Measurements from ENCODE around the gene ZNF844.
A peak's percentile ranks its signal among the peaks of the same experiment; 100 is the strongest.

ZNF844 gene

GRCh38 chr19:12064590-12065538 is at the start of gene ZNF844:
ZNF844 (plus strand) TSS chr19:12064731; CDS start chr19:12064874, 143 bp downstream.
- no peak within 1 kb of the TSS for H3K9ac ChIP-seq (ENCODE audit: low read length)
- H3K4me3 ChIP-seq (ENCODE audit: low read depth, low read length), result peak within 1 kb of the TSS; percentile 83; the same call in 1 of the 2 replicates
- H3K9me3 ChIP-seq (ENCODE audit: control insufficient read depth, insufficient read depth, low read depth, low read length), result peaks cover 37% of the 10 kb centered on the region
- no peaks in the 10 kb centered on the region for H3K27me3 ChIP-seq (ENCODE audit: control insufficient read depth, insufficient read depth, low read length)
- H3K27ac ChIP-seq (ENCODE audit: low read depth, low read length), result peak within 1 kb of the TSS; percentile 47; the same call in 1 of the 2 replicates
- H3K4me1 ChIP-seq (ENCODE audit: control insufficient read depth, insufficient read depth, low read length), result no peaks in the 10 kb centered on the region
- no peaks in the 10 kb centered on the region for H3K36me3 ChIP-seq (ENCODE audit: control insufficient read depth, insufficient read depth, low read length)

- Histone ChIP-seq H3K4me3 (ENCODE audit: low read depth, low read length) (no peak overlapping the region), H3K9me3 (ENCODE audit: control insufficient read depth, insufficient read depth, low read depth, low read length) (peaks cover 73% of the 10 kb centered on the region), H3K27ac (ENCODE audit: low read depth, low read length) (no peak overlapping the region)
These were observed 49.3 kb upstream of the ZNF844 start for GRCh38 chr19:12015015-12015752.

GRCh38 chr19:12015753-12016116 is 48.8 kb upstream of the ZNF844 start:
- Histone ChIP-seq H3K4me1 (ENCODE audit: control insufficient read depth, insufficient read depth, low read length) (no peaks in the 10 kb centered on the region), H3K9me3 (ENCODE audit: control insufficient read depth, insufficient read depth, low read depth, low read length) (peaks cover 76% of the 10 kb centered on the region), H3K36me3 (ENCODE audit: control insufficient read depth, insufficient read depth, low read length) (peaks cover 31% of the 10 kb centered on the region; the same call in 1 of the 2 replicates), H3K4me3 (ENCODE audit: low read depth, low read length) (no peak overlapping the region), H3K27me3 (ENCODE audit: control insufficient read depth, insufficient read depth, low read length) (no peaks in the 10 kb centered on the region), H3K27ac (ENCODE audit: low read depth, low read length) (no peak overlapping the region), H3K9ac (ENCODE audit: low read length) (no peak overlapping the region)

More at GRCh38 chr19:12015015-12015752, 49.3 kb upstream of the ZNF844 start:
- H3K36me3 ChIP-seq (ENCODE audit: control insufficient read depth, insufficient read depth, low read length), result peaks cover 31% of the 10 kb centered on the region; the same call in 1 of the 2 replicates
- H3K9ac ChIP-seq (ENCODE audit: low read length), result no peak overlapping the region
- no peaks in the 10 kb centered on the region for H3K27me3 ChIP-seq (ENCODE audit: control insufficient read depth, insufficient read depth, low read length)
- H3K4me1 ChIP-seq (ENCODE audit: control insufficient read depth, insufficient read depth, low read length), result no peaks in the 10 kb centered on the region

GRCh38 chr19:12034198-12034597 is 30.3 kb upstream of the ZNF844 start:
- Histone ChIP-seq H3K27ac (ENCODE audit: low read depth, low read length) (no peak overlapping the region), H3K4me3 (ENCODE audit: low read depth, low read length) (no peak overlapping the region; the same call in 1 of the 2 replicates)

GRCh38 chr19:12034620-12035019 is 29.9 kb upstream of the ZNF844 start:
- H3K27ac ChIP-seq (ENCODE audit: low read depth, low read length), result no peak overlapping the region
- H3K9me3 ChIP-seq (ENCODE audit: control insufficient read depth, insufficient read depth, low read depth, low read length), result peaks cover 40% of the 10 kb centered on the region; the same call in 1 of the 2 replicates
- H3K4me3 ChIP-seq (ENCODE audit: low read depth, low read length), result peak overlapping the region; percentile 82; the same call in 1 of the 2 replicates
- no peak overlapping the region for H3K9ac ChIP-seq (ENCODE audit: low read length)
- no peaks in the 10 kb centered on the region for H3K36me3 ChIP-seq (ENCODE audit: control insufficient read depth, insufficient read depth, low read length)
- no peaks in the 10 kb centered on the region; the same call in 1 of the 2 replicates for H3K4me1 ChIP-seq (ENCODE audit: control insufficient read depth, insufficient read depth, low read length)
- H3K27me3 ChIP-seq (ENCODE audit: control insufficient read depth, insufficient read depth, low read length), result peaks cover 4% of the 10 kb centered on the region; the same call in 1 of the 2 replicates

More at GRCh38 chr19:12034198-12034597, 30.3 kb upstream of the ZNF844 start:
- peaks cover 4% of the 10 kb centered on the region; the same call in 1 of the 2 replicates for H3K27me3 ChIP-seq (ENCODE audit: control insufficient read depth, insufficient read depth, low read length)
- no peaks in the 10 kb centered on the region; the same call in 1 of the 2 replicates for H3K4me1 ChIP-seq (ENCODE audit: control insufficient read depth, insufficient read depth, low read length)
- H3K9ac ChIP-seq (ENCODE audit: low read length), result no peak overlapping the region
- peaks cover 42% of the 10 kb centered on the region; the same call in 1 of the 2 replicates for H3K9me3 ChIP-seq (ENCODE audit: control insufficient read depth, insufficient read depth, low read depth, low read length)
- H3K36me3 ChIP-seq (ENCODE audit: control insufficient read depth, insufficient read depth, low read length), result no peaks in the 10 kb centered on the region

GRCh38 chr19:12035220-12036172 is 29.0 kb upstream of the ZNF844 start, which contains the start of gene ZNF433:
ZNF433 (minus strand) TSS chr19:12035679; CDS start chr19:12035539, 140 bp downstream.
- no peak within 1 kb of the TSS for H3K9ac ChIP-seq (ENCODE audit: low read length)
- H3K9me3 ChIP-seq (ENCODE audit: control insufficient read depth, insufficient read depth, low read depth, low read length), result peaks cover 38% of the 10 kb centered on the region; the same call in 1 of the 2 replicates
- H3K4me1 ChIP-seq (ENCODE audit: control insufficient read depth, insufficient read depth, low read length), result no peaks in the 10 kb centered on the region; the same call in 1 of the 2 replicates
- H3K27me3 ChIP-seq (ENCODE audit: control insufficient read depth, insufficient read depth, low read length), result peaks cover 4% of the 10 kb centered on the region; the same call in 1 of the 2 replicates
- peak within 1 kb of the TSS; percentile 82; the same call in 1 of the 2 replicates for H3K4me3 ChIP-seq (ENCODE audit: low read depth, low read length)
- H3K36me3 ChIP-seq (ENCODE audit: control insufficient read depth, insufficient read depth, low read length), result no peaks in the 10 kb centered on the region
- H3K27ac ChIP-seq (ENCODE audit: low read depth, low read length), result no peak within 1 kb of the TSS

- no peak overlapping the region for H3K9ac ChIP-seq (ENCODE audit: low read length)
- H3K9me3 ChIP-seq (ENCODE audit: control insufficient read depth, insufficient read depth, low read depth, low read length), result peaks cover 65% of the 10 kb centered on the region
- no peak overlapping the region for H3K27ac ChIP-seq (ENCODE audit: low read depth, low read length)
- H3K4me1 ChIP-seq (ENCODE audit: control insufficient read depth, insufficient read depth, low read length), result no peaks in the 10 kb centered on the region
- H3K36me3 ChIP-seq (ENCODE audit: control insufficient read depth, insufficient read depth, low read length), result peaks cover 38% of the 10 kb centered on the region; the same call in 1 of the 2 replicates
- no peaks in the 10 kb centered on the region for H3K27me3 ChIP-seq (ENCODE audit: control insufficient read depth, insufficient read depth, low read length)
- H3K4me3 ChIP-seq (ENCODE audit: low read depth, low read length), result no peak overlapping the region
These were observed 21.6 kb upstream of the ZNF844 start for GRCh38 chr19:12042893-12043292.

- Histone ChIP-seq H3K9ac (ENCODE audit: low read length) (no peak overlapping the region), H3K9me3 (ENCODE audit: control insufficient read depth, insufficient read depth, low read depth, low read length) (peaks cover 67% of the 10 kb centered on the region), H3K36me3 (ENCODE audit: control insufficient read depth, insufficient read depth, low read length) (peaks cover 39% of the 10 kb centered on the region; the same call in 1 of the 2 replicates), H3K4me3 (ENCODE audit: low read depth, low read length) (no peak overlapping the region), H3K4me1 (ENCODE audit: control insufficient read depth, insufficient read depth, low read length) (no peaks in the 10 kb centered on the region), H3K27ac (ENCODE audit: low read depth, low read length) (no peak overlapping the region), H3K27me3 (ENCODE audit: control insufficient read depth, insufficient read depth, low read length) (no peaks in the 10 kb centered on the region)
These were observed 20.6 kb upstream of the ZNF844 start for GRCh38 chr19:12043752-12044422.

- Histone ChIP-seq H3K9me3 (ENCODE audit: control insufficient read depth, insufficient read depth, low read depth, low read length) (peaks cover 56% of the 10 kb centered on the region), H3K36me3 (ENCODE audit: control insufficient read depth, insufficient read depth, low read length) (peaks cover 38% of the 10 kb centered on the region; the same call in 1 of the 2 replicates), H3K4me3 (ENCODE audit: low read depth, low read length) (no peak overlapping the region), H3K27me3 (ENCODE audit: control insufficient read depth, insufficient read depth, low read length) (no peaks in the 10 kb centered on the region), H3K27ac (ENCODE audit: low read depth, low read length) (no peak overlapping the region), H3K4me1 (ENCODE audit: control insufficient read depth, insufficient read depth, low read length) (no peaks in the 10 kb centered on the region), H3K9ac (ENCODE audit: low read length) (no peak overlapping the region)
These were observed 16.7 kb upstream of the ZNF844 start for GRCh38 chr19:12047868-12048267.

Measured in HUES6 (cell line).